Right atrium auricular region (tissue), 2 donors: Measurements from ENCODE around the gene DYRK1A. TPM values are rescaled to one million over a fixed set of nuclear protein-coding genes. Genes with fewer than 3 reads are reported as not detected.

Source experiments
- DNase-seq: peaks from one replicate; pipeline ENCODE4 v3.0.0-alpha.2; 2019; ENCODE audit warnings: low spot score
- H3K27ac ChIP-seq, 2 donors: fragments of 200-600 bp; sonication (generic); 1 replicate in 1 of 2; 2 replicates in 1 of 2; pipeline ENCODE4 v1.5.1; 2016 to 2019
- H3K27me3 ChIP-seq, 2 donors: fragments of 200-600 bp; sonication (generic); one replicate each; pipeline versions ENCODE4 v1.5.1 to v1.6.0; 2017 to 2019
- H3K36me3 ChIP-seq: fragments of 200-600 bp; sonication (generic); one replicate; pipeline ENCODE4 v1.5.1; 2016
- H3K4me1 ChIP-seq, 2 donors: fragments of 200-600 bp; sonication (generic); one replicate each; pipeline versions ENCODE4 v1.5.1 to v1.6.0; 2017 to 2019
- H3K4me3 ChIP-seq, 2 donors: fragments of 200-600 bp; sonication (generic); 1 replicate in 1 of 2; 2 replicates in 1 of 2; pipeline ENCODE4 v1.5.1; 2017 to 2019; ENCODE audit warnings: mild to moderate bottlenecking in 1 of 2, moderate library complexity in 1 of 2
- H3K9me3 ChIP-seq, 2 donors: fragments of 200-600 bp; sonication (generic); one replicate each; pipeline ENCODE4 v1.5.1; 2019
- total RNA-seq, 2 donors: library from RNA; depleted of rRNA; stranded (reverse); fragments of >200 nt; gene quantifications; one replicate each; pipeline ENCODE4 v1.1.0, GENCODE V29; 2016
- TF ChIP-seq, protein P1 (sequence below), 2 donors: fragments of 200-600 bp; sonication (generic); IDR thresholded peaks; one replicate each; pipeline ENCODE4 v1.5.1; 2019; ENCODE audit warnings: antibody characterized with exemption in 2 of 2

Gene DYRK1A
- total RNA-seq, 2 donors from 2014 or later, result 69.3 to 94.7 TPM

DNA sequence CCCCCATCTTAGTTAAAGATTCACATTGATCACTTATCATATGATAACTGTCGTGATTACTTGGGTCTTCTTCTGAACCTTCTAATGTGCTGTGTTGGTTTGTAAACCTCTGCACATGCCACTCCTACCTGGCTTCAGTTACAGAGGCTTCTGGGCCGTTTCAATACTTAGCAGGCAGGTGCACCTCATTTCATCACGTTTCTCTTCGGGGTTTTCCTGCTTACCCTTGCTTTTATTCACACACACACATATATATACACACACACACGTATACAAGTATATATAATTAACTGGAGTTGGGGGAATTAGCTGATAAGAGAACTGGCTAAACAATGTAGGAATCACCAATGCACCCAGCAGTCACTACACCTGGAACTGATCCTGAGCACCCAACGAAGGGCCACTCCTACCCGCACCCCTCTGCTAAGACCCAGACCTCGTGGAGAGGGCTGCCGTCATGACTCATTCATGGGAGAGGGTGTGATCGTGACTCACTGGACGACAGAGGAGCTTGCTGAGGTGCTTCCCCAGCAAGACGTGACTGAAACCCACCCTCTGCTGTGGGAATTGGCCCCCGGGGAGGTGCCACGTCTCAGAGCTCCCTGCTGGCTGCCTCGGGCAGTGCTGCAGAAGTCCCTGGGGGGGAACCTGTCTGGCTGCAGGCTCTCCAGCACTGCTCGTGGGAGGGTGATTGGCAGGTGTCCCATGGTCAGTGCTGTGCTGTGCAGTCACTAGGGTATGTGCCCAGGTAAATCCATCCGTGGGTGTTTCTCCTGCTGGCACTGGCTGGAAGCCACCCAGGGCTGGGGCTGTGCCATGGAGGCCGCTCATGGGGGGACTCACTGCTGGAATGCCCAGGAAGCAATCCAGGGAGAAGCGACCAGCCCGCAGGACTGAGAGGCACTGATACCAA lies 166.6 kb downstream of the DYRK1A start:
- no peak overlapping the region for H3K4me3 ChIP-seq
- H3K9me3 ChIP-seq, result peaks cover 0 to 21% of the 10 kb centered on the region in 2 donors
- peaks cover 0 to 19% of the 10 kb centered on the region in 2 donors for H3K4me1 ChIP-seq
- DNase-seq, result no peak
- TF ChIP-seq, protein P1, sequence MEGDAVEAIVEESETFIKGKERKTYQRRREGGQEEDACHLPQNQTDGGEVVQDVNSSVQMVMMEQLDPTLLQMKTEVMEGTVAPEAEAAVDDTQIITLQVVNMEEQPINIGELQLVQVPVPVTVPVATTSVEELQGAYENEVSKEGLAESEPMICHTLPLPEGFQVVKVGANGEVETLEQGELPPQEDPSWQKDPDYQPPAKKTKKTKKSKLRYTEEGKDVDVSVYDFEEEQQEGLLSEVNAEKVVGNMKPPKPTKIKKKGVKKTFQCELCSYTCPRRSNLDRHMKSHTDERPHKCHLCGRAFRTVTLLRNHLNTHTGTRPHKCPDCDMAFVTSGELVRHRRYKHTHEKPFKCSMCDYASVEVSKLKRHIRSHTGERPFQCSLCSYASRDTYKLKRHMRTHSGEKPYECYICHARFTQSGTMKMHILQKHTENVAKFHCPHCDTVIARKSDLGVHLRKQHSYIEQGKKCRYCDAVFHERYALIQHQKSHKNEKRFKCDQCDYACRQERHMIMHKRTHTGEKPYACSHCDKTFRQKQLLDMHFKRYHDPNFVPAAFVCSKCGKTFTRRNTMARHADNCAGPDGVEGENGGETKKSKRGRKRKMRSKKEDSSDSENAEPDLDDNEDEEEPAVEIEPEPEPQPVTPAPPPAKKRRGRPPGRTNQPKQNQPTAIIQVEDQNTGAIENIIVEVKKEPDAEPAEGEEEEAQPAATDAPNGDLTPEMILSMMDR (IDR thresholded peaks at IDR 0.05), result peak in 1 of 2 donors; percentile 31
- peak overlapping the region; percentile 24 to 87 for H3K27ac ChIP-seq
- H3K27me3 ChIP-seq, result no peaks in the 10 kb centered on the region
- H3K36me3 ChIP-seq, result no peaks in the 10 kb centered on the region

DNA sequence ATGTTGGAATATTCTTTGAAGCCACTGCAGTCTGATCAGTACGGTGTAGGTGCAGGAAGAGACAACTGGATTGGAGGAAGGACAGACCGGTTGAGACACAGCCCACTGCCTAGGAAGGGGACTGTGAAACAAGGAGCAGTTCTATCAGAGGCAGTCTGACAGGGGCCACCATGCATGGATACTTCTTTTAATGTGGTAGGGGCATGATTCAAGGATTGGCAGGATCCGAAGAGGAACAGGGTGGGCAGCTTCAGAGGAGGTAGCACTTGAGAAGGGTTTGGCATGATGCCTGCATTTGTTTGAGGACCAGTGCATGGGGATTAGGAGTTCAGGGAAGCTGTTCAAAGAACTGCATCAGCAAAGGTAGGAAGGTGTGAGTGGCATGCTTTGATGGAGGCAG lies 167.9 kb downstream of the DYRK1A start:
- no peak overlapping the region for H3K27ac ChIP-seq
- DNase-seq, result no peak
- peaks cover 0 to 19% of the 10 kb centered on the region in 2 donors for H3K4me1 ChIP-seq
- peaks cover 0 to 21% of the 10 kb centered on the region in 2 donors for H3K9me3 ChIP-seq
- H3K27me3 ChIP-seq, result no peaks in the 10 kb centered on the region
- no peaks in the 10 kb centered on the region for H3K36me3 ChIP-seq
- TF ChIP-seq, protein P1 (IDR thresholded peaks at IDR 0.05), result no peak
- H3K4me3 ChIP-seq, result no peak overlapping the region

DNA sequence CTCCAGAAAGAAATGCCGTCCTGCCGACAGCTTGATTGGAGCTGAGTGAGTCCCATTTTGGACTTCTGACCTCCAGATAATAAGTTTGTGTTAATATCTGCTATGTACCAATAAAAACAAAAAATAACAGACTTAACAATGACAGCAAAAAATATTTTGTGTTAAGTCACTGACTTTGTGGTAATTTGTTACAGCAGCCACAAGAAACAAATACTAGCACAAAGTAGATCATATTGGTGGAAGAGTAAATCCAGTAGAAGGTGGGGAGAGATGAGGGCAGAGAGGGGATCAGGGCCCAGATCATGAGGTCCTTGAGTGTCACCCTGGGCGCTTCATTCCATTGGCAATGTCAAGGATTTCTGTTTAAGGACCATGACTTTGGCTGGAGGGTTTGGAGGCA lies 168.6 kb downstream of the DYRK1A start:
- Histone ChIP-seq H3K4me1 (peaks cover 0 to 18% of the 10 kb centered on the region in 2 donors), H3K36me3 (no peaks in the 10 kb centered on the region), H3K9me3 (peaks cover 0 to 21% of the 10 kb centered on the region in 2 donors), H3K27me3 (no peaks in the 10 kb centered on the region), H3K4me3 (no peak overlapping the region), H3K27ac (no peak overlapping the region)
- DNase-seq, result no peak
- TF ChIP-seq, protein P1 (IDR thresholded peaks at IDR 0.05), result no peak

DNA sequence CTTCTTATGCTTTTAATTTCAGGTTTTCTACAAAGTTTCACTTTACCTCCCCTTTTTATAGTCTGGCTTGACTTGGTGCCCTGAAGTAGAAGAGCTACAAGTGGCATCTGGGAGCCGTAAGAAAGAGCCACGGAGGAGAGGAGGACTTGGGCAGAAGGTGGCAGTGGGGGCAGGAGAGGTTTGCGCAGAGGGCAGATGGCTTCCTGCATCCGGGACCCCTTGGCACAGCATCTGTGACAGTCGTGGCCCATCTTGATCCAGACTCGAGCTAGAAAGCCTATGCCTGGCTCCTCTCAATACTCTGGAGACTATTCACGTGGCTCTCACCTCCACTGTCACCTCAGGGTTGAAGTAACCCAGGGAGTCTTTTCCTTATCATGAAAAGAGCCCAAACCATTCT lies 169.1 kb downstream of the DYRK1A start:
- Histone ChIP-seq H3K27me3 (no peaks in the 10 kb centered on the region), H3K4me1 (peaks cover 0 to 12% of the 10 kb centered on the region in 2 donors), H3K9me3 (peaks cover 0 to 21% of the 10 kb centered on the region in 2 donors), H3K27ac (no peak overlapping the region), H3K4me3 (no peak overlapping the region), H3K36me3 (no peaks in the 10 kb centered on the region)
- DNase-seq, result no peak
- TF ChIP-seq, protein P1 (IDR thresholded peaks at IDR 0.05), result no peak

DNA sequence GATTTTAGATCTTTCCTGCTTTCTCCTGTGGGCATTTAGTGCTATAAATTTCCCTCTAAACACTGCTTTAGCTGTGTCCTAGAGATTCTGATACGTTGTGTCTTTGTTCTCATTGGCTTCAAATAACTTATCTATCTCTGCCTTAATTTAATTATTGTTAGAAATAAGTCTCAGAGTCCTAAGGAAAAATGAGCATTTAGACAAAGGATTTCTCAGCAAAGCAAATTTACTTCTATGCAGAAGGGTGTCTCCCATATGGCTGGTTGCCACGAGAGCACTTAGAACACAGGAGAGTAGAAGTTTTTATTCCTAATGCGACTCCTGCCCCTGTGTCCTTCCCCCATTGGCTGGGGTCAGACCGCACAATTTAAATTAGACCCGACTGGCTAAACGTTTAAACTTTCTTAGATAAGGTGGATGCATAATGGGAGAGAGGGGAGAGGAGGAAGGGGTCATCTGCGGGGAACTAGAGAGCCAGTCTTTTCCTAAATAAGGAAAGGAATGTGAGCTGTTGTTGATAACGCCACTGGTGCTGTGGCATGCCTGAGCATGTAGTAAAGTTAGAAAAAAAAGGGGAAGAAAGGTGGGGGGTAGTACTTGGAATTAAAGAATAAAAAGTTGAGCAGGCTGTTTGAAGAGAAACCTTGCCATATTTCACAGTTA lies 170.2 kb downstream of the DYRK1A start:
- H3K36me3 ChIP-seq, result no peaks in the 10 kb centered on the region

More for the DNA sequence above, 170.2 kb downstream of the DYRK1A start:
- Histone ChIP-seq H3K4me3 (no peak overlapping the region), H3K27ac (peak overlapping the region in 1 of 2 donors; percentile 19), H3K9me3 (peaks cover 0 to 21% of the 10 kb centered on the region in 2 donors), H3K27me3 (no peaks in the 10 kb centered on the region), H3K4me1 (peaks cover 0 to 2% of the 10 kb centered on the region in 2 donors)
- TF ChIP-seq, protein P1 (IDR thresholded peaks at IDR 0.05), result no peak
- no peak for DNase-seq
